ENCODE results near the gene PCNX1. TPM values are rescaled to one million over a fixed set of nuclear protein-coding genes. Genes with fewer than 3 reads are reported as not detected.
"Not testable (repeated sequence)": the region's sequence is repeated elsewhere in the genome, so short reads cannot be mapped to it uniquely, and the experiment has no call there.

PCNX1 gene
- 89.0 TPM for total RNA-seq
- long read RNA-seq, partial matches to known transcripts = 12 of 25 reads
- long read RNA-seq, other reads (novel, unspliced or antisense) = 13 of 25 reads

GRCh38 chr14:70907176-70907995, at the start of gene PCNX1:
PCNX1 (plus strand) TSS chr14:70907459; CDS start chr14:70907851, 392 bp downstream.
- peak; percentile 95 for DNase-seq (ENCODE audit: low spot score)

DNA sequence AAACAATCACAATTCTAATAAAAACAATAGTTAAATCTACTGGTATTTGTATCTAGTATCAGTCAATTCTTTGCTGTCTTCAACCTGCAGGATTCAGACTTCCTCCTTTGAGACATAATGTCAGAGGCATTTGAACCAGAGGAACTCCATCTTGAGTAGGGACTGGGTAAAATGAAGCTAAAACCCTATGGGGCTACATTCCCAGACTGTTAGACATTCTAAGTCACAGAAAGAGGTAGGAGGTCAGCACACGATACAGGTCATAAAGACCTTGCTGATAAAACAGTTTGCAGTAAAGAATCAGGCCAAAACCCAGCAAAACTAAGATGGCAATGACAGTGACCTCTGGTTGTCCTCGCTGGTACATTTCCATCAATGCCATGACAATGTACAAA, 49.8 kb upstream of the PCNX1 start:
- DNase-seq (ENCODE audit: low spot score) = no peak

DNA sequence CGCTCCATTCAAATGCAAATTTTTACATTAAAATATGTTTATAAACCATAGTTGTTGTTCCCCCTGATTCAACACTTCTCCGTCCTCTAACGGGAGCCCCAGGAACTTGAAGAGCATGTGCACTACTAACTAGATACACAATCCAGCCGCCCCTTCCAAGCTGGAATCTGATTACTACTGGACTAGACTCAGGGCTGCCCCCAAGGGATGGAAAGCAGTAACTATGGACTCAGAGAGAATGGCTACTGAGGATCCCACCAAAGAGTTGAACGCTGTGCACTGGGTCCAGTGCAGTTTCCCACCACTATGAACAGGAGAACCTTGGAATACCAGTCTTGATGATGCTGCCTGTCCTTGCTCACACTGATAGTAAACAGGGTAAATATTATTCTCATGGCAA, 48.6 kb upstream of the PCNX1 start:
- no peak for DNase-seq (ENCODE audit: low spot score)

- DNase-seq (ENCODE audit: low spot score) = not testable (repeated sequence)
Measured at GRCh38 chr14:70866992-70867391, 40.3 kb upstream of the PCNX1 start.

GRCh38 chr14:70871001-70871400, 36.3 kb upstream of the PCNX1 start:
- no peak for DNase-seq (ENCODE audit: low spot score)

GRCh38 chr14:70871863-70872677, 35.2 kb upstream of the PCNX1 start:
- no peak for DNase-seq (ENCODE audit: low spot score)

DNA sequence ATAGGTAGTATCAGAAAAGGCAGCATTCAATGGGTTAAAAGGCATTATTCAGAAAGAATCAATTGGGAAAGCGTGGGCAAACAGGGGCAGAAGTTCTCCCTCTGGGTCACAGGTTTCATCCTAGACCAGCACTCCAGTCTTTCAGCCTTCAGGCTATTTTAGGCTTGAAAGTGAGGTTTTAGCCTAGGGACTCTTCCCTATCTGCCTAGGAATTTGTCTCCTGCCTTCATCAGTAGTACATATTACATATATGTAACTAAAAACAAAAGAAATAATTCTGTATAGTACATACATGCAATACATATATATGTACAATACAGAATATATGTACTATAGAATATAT, 34.6 kb upstream of the PCNX1 start:
- no peak for DNase-seq (ENCODE audit: low spot score)

- DNase-seq (ENCODE audit: low spot score) = no peak
Measured at GRCh38 chr14:70873627-70874026, 33.6 kb upstream of the PCNX1 start.

DNA sequence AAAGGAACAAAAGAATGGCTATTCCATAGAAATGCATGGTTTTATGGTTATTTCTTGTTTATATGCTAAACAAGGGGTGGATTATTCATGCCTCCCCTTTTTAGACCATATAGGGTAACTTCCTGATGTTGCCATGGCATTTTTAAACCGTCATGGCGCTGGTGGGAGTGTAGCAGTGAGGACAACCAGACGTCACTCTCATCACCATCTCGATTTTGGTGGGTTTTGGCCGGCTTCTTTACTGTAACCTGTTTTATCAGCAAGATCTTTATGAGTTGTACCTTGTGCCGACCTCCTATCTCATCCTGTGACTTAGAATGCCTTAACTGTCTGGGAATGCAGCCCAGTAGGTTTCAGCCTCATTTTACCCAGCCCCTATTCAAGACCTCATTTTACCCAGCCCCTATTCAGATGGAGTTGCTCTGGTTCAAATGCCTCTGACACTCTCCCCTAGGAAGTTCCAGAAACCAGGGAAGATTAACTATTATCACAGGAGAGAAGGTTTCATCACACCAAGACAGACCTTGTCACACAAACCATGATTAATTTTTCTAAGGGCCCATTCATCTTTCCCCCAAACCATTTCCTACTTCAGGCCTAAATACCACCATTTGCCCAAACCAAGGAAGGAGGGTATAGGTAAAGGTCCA, 31.3 kb upstream of the PCNX1 start:
- DNase-seq (ENCODE audit: low spot score) = not testable (repeated sequence)

- no peak for DNase-seq (ENCODE audit: low spot score)
Measured at GRCh38 chr14:70879448-70879847, 27.8 kb upstream of the PCNX1 start.

DNA sequence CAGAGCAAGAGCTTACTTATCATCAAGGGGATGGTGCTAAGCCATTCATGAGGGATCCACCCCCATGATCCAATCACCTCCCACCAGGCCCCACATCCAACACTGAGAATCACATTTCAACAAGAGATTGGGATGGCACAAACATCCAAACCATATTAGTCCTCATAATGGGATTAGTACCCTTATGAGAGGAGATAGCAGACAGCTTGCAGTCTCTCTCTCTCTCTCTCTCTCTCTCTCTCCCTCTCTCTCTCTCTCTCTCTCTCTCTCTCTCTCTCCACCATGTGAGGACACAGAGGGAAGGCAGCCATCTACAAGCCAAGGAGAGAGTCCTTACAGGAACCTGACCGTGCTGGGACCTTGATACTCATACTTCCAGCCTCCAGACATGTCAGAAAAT, 26.4 kb upstream of the PCNX1 start:
- DNase-seq (ENCODE audit: low spot score) = not testable (repeated sequence)

- DNase-seq (ENCODE audit: low spot score) = no peak
Measured at GRCh38 chr14:70881549-70882177, 25.6 kb upstream of the PCNX1 start.

DNA sequence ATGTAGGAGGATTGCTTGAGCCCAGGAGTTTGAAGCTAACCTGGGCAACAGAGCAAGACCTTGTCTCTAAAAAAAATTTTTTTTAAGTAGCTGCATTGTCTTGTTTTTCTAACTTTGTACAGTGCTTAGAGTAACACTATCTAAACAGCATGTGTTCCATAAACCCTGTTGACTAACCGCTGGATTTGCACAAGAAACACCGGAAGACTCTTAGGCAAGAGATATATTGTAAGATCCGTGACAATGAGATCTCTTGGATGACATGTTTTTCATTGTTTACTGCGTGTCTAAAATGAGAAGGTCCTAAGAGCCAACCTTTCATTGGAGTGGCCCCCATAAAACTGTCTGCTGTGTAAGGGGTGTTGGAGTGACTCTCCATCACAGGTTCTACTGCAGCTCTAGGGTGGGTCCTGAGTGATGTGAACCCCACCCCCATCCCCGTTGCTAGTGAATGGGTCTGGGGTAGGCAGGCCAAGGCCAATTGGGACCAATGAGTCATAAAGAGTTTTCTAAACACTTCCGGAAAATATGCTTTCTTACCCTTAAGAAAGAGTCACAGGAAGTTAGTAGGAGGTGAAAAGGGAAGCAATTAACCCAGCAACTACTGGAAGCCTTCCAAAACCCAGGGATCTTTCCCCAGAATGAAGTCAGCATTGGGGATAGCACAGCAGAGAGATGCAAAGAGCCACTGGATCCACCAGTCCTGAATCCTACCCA, 24.3 kb upstream of the PCNX1 start:
- no peak for DNase-seq (ENCODE audit: low spot score)

DNA sequence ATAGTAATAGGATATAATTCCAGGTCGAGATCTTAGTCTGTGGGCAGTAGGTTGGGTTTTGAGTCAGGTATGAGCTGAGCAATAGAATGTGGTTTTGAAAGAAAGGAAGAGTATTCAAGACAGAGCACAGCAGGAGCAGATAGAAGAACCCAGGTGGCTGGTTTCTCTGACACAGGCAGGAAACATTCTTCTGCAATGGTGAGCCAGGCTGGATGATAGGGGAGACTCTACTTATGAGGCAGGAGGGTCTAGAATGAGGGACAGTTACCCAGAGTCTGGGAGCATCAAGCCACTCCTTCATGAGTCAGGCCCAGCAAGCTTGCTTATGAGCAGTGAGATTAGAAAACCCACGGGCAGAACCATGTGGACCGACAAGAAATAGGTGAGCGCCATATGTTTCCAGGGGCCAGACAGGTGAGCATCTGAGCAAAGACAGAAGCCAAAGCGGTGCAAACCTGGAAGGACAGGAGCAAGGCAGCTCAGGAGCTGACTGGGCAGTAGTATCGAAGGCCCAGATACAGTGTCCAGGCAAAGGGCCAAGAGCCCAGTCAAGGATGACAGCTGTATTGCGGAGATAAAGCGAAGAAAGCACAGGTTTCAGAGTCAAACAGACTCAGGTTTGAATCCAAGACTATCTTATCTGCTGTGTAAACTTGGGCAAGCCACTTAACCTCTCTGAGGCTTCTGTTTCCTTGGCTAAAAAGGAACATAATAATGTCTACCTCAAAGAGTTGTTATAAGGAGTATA, 22.5 kb upstream of the PCNX1 start:
- DNase-seq (ENCODE audit: low spot score) = no peak

DNA sequence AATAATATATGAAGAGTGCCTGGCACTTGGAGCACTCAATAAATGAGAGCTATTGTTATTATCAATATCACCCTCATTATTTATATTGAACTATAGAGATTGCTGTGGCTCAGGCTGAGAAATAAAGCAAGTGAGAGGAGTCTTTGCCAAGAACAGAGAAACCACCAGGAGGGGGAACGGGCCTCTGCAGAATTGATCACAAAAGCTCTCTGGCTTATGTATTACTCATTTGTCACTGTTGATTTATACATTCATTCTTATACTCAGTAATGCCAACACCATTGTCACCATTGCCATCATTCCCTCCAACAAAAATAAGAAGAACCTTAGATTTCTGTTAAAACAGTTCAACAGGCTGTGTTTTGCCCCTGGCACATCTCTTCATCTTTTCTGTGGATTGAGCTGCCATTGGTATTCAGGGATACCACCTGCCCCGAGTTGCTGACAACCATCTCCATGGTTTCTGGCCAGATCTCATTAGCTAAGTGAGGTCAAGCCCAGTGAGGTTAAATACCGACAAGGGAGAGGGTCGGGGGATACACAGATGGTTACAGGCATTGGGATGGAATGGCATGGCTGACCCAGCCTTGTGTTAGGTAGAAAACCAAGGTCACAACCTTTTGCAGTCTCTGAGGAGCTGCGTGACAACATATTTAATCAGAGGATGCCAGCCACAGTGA, 21.8 kb upstream of the PCNX1 start:
- DNase-seq (ENCODE audit: low spot score) = no peak

DNA sequence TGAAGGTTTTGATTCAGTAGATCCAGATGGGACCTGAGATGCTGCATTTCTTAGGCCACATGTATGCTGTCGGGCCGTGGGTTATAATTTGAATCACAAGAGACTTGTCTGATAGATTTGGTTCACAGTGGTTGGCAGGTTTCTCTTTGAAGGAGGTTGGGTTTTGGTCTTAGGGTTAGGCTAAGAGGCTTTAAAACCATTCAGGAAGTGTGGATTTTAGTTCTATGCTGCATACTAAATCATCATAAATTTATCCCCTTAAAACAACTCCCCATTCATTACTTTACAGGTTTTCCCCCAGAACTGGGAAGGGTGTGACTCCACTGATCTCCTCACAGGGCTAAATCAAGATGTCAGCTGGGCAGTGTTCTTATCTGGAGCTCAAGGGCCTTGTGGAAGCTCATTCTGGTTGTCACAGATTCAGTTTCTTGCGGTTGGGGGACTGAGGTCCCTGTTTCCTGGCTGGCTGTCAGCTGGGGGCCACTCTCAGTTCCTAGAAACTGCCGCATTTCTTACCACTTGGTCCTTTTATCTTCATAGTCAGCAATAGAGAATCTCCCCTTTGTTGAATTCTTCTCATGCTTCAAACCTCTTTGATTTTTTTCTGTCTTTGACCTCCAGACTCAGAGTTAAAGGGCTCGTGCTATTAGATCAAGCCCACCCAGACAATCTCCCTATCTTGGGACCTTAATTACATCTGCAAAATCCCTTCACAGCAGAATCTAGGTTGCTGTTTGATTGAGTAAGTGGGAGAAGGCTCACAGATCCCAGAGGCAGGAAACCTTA, 20.6 kb upstream of the PCNX1 start:
- DNase-seq (ENCODE audit: low spot score) = no peak

DNA sequence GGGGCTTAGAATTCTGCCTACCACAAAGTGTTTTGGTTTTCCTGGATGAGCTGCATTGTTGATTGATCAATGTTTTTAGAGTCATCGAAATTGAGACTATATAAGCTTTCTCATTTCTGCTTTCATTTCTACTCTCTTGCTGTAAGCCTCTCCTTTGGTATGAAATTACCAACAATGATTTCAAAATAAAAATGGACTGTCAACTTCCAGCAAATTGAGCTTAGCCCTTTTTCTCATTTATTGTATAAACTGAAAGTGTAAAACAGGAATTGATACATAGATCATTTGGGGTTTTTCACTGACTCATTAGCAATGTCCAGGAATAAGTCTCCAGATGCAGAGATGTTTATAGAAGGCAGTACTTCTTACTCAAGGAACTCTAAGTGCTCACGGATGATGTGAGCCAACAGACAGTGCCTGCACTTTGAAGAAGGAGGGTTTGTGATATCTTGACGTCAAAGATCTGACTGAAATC, 20.0 kb upstream of the PCNX1 start:
- DNase-seq (ENCODE audit: low spot score) = no peak

DNA sequence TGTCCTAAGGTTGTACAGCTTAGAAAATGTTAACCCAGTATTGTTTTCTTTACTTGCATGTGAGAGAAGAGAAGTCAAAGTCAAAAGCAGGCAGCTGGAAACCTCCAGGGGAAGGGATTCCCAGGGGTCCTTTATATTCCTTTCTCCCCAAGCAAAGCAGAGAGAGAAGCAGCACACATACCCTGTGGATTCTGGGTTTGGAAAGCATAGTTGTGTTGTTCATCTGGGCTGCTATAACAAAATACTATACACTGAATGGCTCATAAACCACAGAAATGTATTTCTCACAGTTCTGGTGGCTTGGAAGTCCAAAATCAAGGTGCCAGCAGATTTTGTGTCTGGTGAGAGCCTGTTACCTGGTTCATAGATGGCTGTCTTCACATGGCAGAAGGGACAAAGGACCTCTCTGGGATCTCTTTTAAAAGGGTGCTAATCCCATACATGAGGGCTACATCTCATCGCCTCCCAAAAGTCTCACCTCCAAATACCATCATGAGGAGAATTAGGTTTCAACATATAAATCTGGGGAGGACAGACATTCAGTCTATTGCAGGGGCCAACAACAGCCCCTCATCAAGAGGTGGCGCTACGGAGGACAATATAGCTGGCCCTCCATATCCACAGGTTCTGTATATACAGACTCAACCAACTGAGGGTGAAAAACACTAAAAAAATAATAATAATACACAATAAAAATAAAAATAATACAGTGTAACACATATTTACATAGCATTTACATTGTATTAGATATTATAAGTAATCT, 19.3 kb upstream of the PCNX1 start:
- no peak for DNase-seq (ENCODE audit: low spot score)
